ENCODE results near the gene ZNF784. TPM values are rescaled to one million over a fixed set of nuclear protein-coding genes. Genes with fewer than 3 reads are reported as not detected.
A peak's percentile ranks its signal among the peaks of the same experiment; 100 is the strongest.

The ZNF784 gene
- total and polyA plus RNA-seq, 9 of the 15 experiments (the other 6 are each of a cell fraction or from before 2014, with no cell fraction given), result 0.14 to 6.1 (median 2.1) TPM

GRCh38 chr19:55594996-55595545 is 29.3 kb downstream of the ZNF784 start:
- TF ChIP-seq ZNF23 (CRISPR knock-in tag; IDR thresholded peaks at IDR 0.05), result peak; percentile 86
- peak; percentile 8; the same call in 1 of the 2 replicates for TF ChIP-seq REST (IDR thresholded peaks at IDR 0.05; ENCODE audit: borderline replicate concordance)
- no peak for TF ChIP-seq REST (CRISPR knock-in tag; IDR thresholded peaks at IDR 0.05; ENCODE audit: low read depth)
- no peak for TF ChIP-seq FOXJ2 (tag; IDR thresholded peaks at IDR 0.05)
- TF ChIP-seq MLLT1 (IDR thresholded peaks at IDR 0.05), result peak in 1 of 2 experiments; percentile 93; a peak in 2 of 4 replicates
- peak in 1 of 2 experiments; percentile 51; a peak in 1 of 4 replicates for TF ChIP-seq ZMIZ1 (IDR thresholded peaks at IDR 0.05; ENCODE audit: low read depth in 2 of 2, low read length in 2 of 2)
- peak; percentile 94 for TF ChIP-seq ZBTB17 (CRISPR knock-in tag; IDR thresholded peaks at IDR 0.05)
- Histone ChIP-seq H3K9ac (ENCODE audit: insufficient read depth in 1 of 2, low read depth in 2 of 2, low read length in 2 of 2) (no peak overlapping the region), H3K4me3 (no peak overlapping the region), H3K9me3 (replicated peaks; ENCODE audit: control insufficient read depth, insufficient read depth, low read depth, low read length) (peaks cover 3% of the 10 kb centered on the region; the same call in 1 of the 2 replicates), H3K36me3 (ENCODE audit: control insufficient read depth, insufficient read depth, low read length) (peaks cover 39% of the 10 kb centered on the region; the same call in 2 of the 3 replicates), H3K4me2 (ENCODE audit: insufficient read depth, low read length) (no peak overlapping the region), H3K4me1 (replicated peaks in 1 of 2; ENCODE audit: control insufficient read depth in 2 of 2, insufficient read depth in 2 of 2, low read length in 2 of 2) (peaks cover 12 to 25% of the 10 kb centered on the region in 2 experiments; a peak in 4 of 5 replicates), H3K9me1 (ENCODE audit: control insufficient read depth, insufficient read depth, low read length) (no peaks in the 10 kb centered on the region), H4K20me1 (replicated peaks; ENCODE audit: control insufficient read depth, insufficient read depth, low read length) (no peaks in the 10 kb centered on the region), H3K27me3 (ENCODE audit: control insufficient read depth in 2 of 2, insufficient read depth in 2 of 2, low read length in 2 of 2) (no peaks in the 10 kb centered on the region), H3K79me2 (ENCODE audit: control insufficient read depth, insufficient read depth, low read length) (peaks cover 4% of the 10 kb centered on the region; the same call in 1 of the 3 replicates), H2AFZ (ENCODE audit: low read depth, low read length) (no peak overlapping the region), H3K27ac (ENCODE audit: extremely low read depth, low read depth, low read length) (no peak overlapping the region)
- CTCF ChIA-PET (ENCODE audit: low intra/inter-chr PET ratio), result no interaction called here
- FAIRE-seq (no peak), DNase-seq (ENCODE audit: extremely low read depth in 1 of 4, low spot score in 3 of 4) (no peak), ATAC-seq (no peak)
- no TSS peak for BruUV-seq (replicated peaks)
- in situ Hi-C loops (cut with MboI) (no loop called here), intact Hi-C loops (cut with micrococcal nuclease) (no loop called here)
- POLR2A ChIA-PET, result interaction anchor here (0.6 kb wide), 1 partner anchor 22 kb away, joined by 4 read pairs; no protein-coding TSS in a partner anchor
- WGBS (ENCODE audit: insufficient coverage, low coverage, missing lambda C conversion rate), result 86% methylated on average over 4 of the region's 4 CpGs

Measured in K562 (cell line).